ENCODE data around the gene GPHN. TPM values are rescaled to one million over a fixed set of nuclear protein-coding genes. Genes with fewer than 3 reads are reported as not detected.

Gene GPHN
- total and polyA plus RNA-seq, 2 of the 4 experiments (the other 2 are of a cell fraction): 8.0 to 8.1 TPM

DNA sequence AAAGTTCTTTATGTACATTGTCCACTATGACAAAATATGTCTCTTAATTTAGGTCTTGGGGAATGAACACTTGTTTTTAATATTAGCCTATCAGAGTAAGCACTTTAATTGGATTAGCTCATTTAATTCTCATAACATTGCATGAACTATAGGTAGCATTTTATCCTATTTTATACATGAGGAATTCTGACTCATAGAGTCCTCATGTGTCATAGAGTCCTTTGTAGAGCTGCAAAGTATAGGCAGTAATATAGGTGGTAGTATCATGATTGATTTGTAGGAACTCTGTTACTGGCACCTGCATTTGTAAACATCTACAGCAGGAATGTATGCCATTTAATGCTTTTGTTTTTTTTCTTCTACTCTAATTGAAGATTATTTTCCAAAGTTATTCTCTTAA is 96.0 kb downstream of the GPHN start:
- no peak overlapping the region for H3K4ac ChIP-seq (ENCODE audit: low read depth, low read length)
- H3K18ac ChIP-seq (ENCODE audit: low read depth, low read length): no peak overlapping the region
- H3K9ac ChIP-seq (ENCODE audit: low read depth, low read length): no peak overlapping the region
- BruUV-seq (replicated peaks): no TSS peak
- no peak overlapping the region for H2AK9ac ChIP-seq (replicated peaks; ENCODE audit: low read depth, low read length, poor library complexity)
- no peaks in the 10 kb centered on the region; the same call in 1 of the 2 replicates for H3K4me1 ChIP-seq (ENCODE audit: control insufficient read depth, insufficient read depth, low read length)
- CTCF ChIA-PET: no interaction called here
- no peak overlapping the region for H4K91ac ChIP-seq (ENCODE audit: insufficient read depth, low read depth, low read length)
- no peaks in the 10 kb centered on the region for H3K9me3 ChIP-seq (ENCODE audit: control insufficient read depth, insufficient read depth, low read length)
- H2BK15ac ChIP-seq (ENCODE audit: low read depth, low read length): no peak overlapping the region
- no peaks in the 10 kb centered on the region for H3K36me3 ChIP-seq (ENCODE audit: control insufficient read depth, insufficient read depth, low read length)
- no peak for DNase-seq
- no peak overlapping the region for H3K23ac ChIP-seq (ENCODE audit: low read depth, low read length)
- H3K27me3 ChIP-seq (ENCODE audit: control insufficient read depth, insufficient read depth, low read length): no peaks in the 10 kb centered on the region
- no peak overlapping the region for H4K5ac ChIP-seq (ENCODE audit: low read depth, low read length)
- H2BK5ac ChIP-seq (ENCODE audit: low read depth, low read length, poor library complexity, severe bottlenecking): no peak overlapping the region
- intact Hi-C loops (cut with micrococcal nuclease): no loop called here
- H3K79me1 ChIP-seq (ENCODE audit: low read depth in 1 of 2, low read length in 2 of 2): no peaks in the 10 kb centered on the region
- H4K20me1 ChIP-seq (ENCODE audit: insufficient read depth, low read length): no peaks in the 10 kb centered on the region
- H2BK20ac ChIP-seq (ENCODE audit: low read depth, low read length): no peak overlapping the region
- POLR2A ChIA-PET (ENCODE audit: unreplicated experiment): no interaction called here
- no peak overlapping the region for H3K14ac ChIP-seq (replicated peaks; ENCODE audit: low read depth, low read length)
- ATAC-seq (ENCODE audit: low read depth): no peak
- no peak overlapping the region for H3K56ac ChIP-seq (ENCODE audit: extremely low read depth, insufficient read depth, low read length)
- in situ Hi-C loops (cut with MboI; ENCODE audit: low sequenced_read_pairs): no loop called here
- TF ChIP-seq MXI1 (IDR thresholded peaks at IDR 0.05; ENCODE audit: borderline replicate concordance, low read depth, low read length) (no peak), NFE2L2 (IDR thresholded peaks at IDR 0.05; ENCODE audit: low read depth, low read length) (no peak), FOS (IDR thresholded peaks at IDR 0.05; ENCODE audit: low read depth, low read length) (no peak), RCOR1 (IDR thresholded peaks at IDR 0.05; ENCODE audit: insufficient replicate concordance, low read length) (no peak), POLR2A (IDR thresholded peaks at IDR 0.05; ENCODE audit: low read depth, low read length) (no peak)
- TF ChIP-seq, protein P1, sequence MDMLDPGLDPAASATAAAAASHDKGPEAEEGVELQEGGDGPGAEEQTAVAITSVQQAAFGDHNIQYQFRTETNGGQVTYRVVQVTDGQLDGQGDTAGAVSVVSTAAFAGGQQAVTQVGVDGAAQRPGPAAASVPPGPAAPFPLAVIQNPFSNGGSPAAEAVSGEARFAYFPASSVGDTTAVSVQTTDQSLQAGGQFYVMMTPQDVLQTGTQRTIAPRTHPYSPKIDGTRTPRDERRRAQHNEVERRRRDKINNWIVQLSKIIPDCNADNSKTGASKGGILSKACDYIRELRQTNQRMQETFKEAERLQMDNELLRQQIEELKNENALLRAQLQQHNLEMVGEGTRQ (IDR thresholded peaks at IDR 0.05; ENCODE audit: low read depth, low read length): no peak
- dilution Hi-C loops (cut with HindIII; ENCODE audit: low sequenced_read_pairs, unreplicated experiment): no loop called here
- H2BK120ac ChIP-seq (ENCODE audit: low read depth, low read length): no peak overlapping the region
- no peak overlapping the region for H3K27ac ChIP-seq (ENCODE audit: insufficient read depth, low read length)
- H3K9me1 ChIP-seq (ENCODE audit: insufficient read depth, low read length): no peaks in the 10 kb centered on the region
- no peak overlapping the region for H2AFZ ChIP-seq (replicated peaks; ENCODE audit: low read length, poor library complexity)
- H3K4me2 ChIP-seq (ENCODE audit: low read depth, low read length): no peak overlapping the region
- H2AK5ac ChIP-seq (ENCODE audit: low read depth, low read length): no peak overlapping the region
- H3K4me3 ChIP-seq (ENCODE audit: insufficient read depth, low read depth, low read length): no peak overlapping the region
- no peak overlapping the region for H4K8ac ChIP-seq (ENCODE audit: low read depth in 2 of 2, low read length in 2 of 2)
